Measurements from ENCODE around the gene TMEM131. TPM values are rescaled to one million over a fixed set of nuclear protein-coding genes. Genes with fewer than 3 reads are reported as not detected.
"Not testable (repeated sequence)": the region's sequence is repeated elsewhere in the genome, so short reads cannot be mapped to it uniquely, and the experiment has no call there.

TMEM131 gene
- total RNA-seq, 2 experiments from 2014 or later, result 31.3 to 31.9 TPM

- H3K9me3 Mint-ChIP-seq, result no peaks in the 10 kb centered on the region
- H3K27ac Mint-ChIP-seq, result peak overlapping the region; percentile 98
- CTCF ChIA-PET, result interaction anchor here (0.7 to 8.8 kb wide), 8 partner anchors 13 to 124 kb away, joined by 3 to 96 read pairs (median 8); partner anchors contain the start of gene COX5B
- H3K27me3 Mint-ChIP-seq, result no peaks in the 10 kb centered on the region
- DNase-seq, result no peak
- H3K4me1 Mint-ChIP-seq, result peaks cover 85% of the 10 kb centered on the region
- POLR2A ChIA-PET, result interaction anchor here (0.9 to 5.0 kb wide), 10 partner anchors 12 to 126 kb away, joined by 4 to 119 read pairs (median 10); partner anchors contain the start of genes ACTR1B, ANKRD36B and COX5B
- peaks cover 65% of the 10 kb centered on the region for H3K36me3 Mint-ChIP-seq (ENCODE audit: low read depth)
- peak overlapping the region; percentile 95 for H3K4me3 Mint-ChIP-seq
These were observed 280.6 kb downstream of the TMEM131 start for GRCh38 chr2:97714950-97715652.

GRCh38 chr2:97714084-97714949 lies 281.4 kb downstream of the TMEM131 start:
- H3K9me3 Mint-ChIP-seq, result no peaks in the 10 kb centered on the region
- POLR2A ChIA-PET, result interaction anchor here (0.9 to 5.0 kb wide), 17 partner anchors 8 to 125 kb away, joined by 3 to 119 read pairs (median 10); partner anchors contain the start of genes ACTR1B, ANKRD36B and COX5B
- H3K27me3 Mint-ChIP-seq, result no peaks in the 10 kb centered on the region
- CTCF ChIA-PET, result interaction anchor here (0.7 to 8.8 kb wide), 9 partner anchors 12 to 124 kb away, joined by 3 to 96 read pairs (median 5); partner anchors contain the start of gene COX5B
- H3K36me3 Mint-ChIP-seq (ENCODE audit: low read depth), result peaks cover 59% of the 10 kb centered on the region
- peaks cover 82% of the 10 kb centered on the region for H3K4me1 Mint-ChIP-seq
- H3K27ac Mint-ChIP-seq, result peak overlapping the region; percentile 98
- DNase-seq, result peak; percentile 31
- peak overlapping the region; percentile 95 for H3K4me3 Mint-ChIP-seq

- no peaks in the 10 kb centered on the region for H3K27me3 Mint-ChIP-seq
- H3K27ac Mint-ChIP-seq, result peak within 1 kb of the TSS; percentile 98
- ChIA-PET POLR2A (interaction anchor here (0.9 to 5.0 kb wide), 17 partner anchors 9 to 123 kb away, joined by 3 to 119 read pairs (median 10); partner anchors contain the start of genes ACTR1B, ANKRD36B and COX5B), CTCF (interaction anchor here (1.0 to 8.8 kb wide), 8 partner anchors 11 to 123 kb away, joined by 3 to 96 read pairs (median 8); partner anchors contain the start of gene C2orf92)
- DNase-seq, result peak; percentile 69
- H3K4me1 Mint-ChIP-seq, result peaks cover 74% of the 10 kb centered on the region
- H3K4me3 Mint-ChIP-seq, result peak within 1 kb of the TSS; percentile 95
- no peaks in the 10 kb centered on the region for H3K9me3 Mint-ChIP-seq
- peaks cover 51% of the 10 kb centered on the region for H3K36me3 Mint-ChIP-seq (ENCODE audit: low read depth)
These were observed 282.3 kb downstream of the TMEM131 start, which contains the start of gene ZAP70 for GRCh38 chr2:97713296-97714083. TSS of gene ZAP70 (plus strand) at chr2:97713576. CDS start at chr2:97724037, 10,461 bp downstream.

- ChIA-PET POLR2A (interaction anchor here (0.9 to 5.0 kb wide), 13 partner anchors 11 to 123 kb away, joined by 3 to 119 read pairs (median 11); partner anchors contain the start of genes ACTR1B, ANKRD36B and COX5B), CTCF (interaction anchor here (1.0 to 8.8 kb wide), 7 partner anchors 14 to 122 kb away, joined by 3 to 96 read pairs (median 12); partner anchors contain the start of gene C2orf92)
- H3K9me3 Mint-ChIP-seq, result no peaks in the 10 kb centered on the region
- peaks cover 44% of the 10 kb centered on the region for H3K36me3 Mint-ChIP-seq (ENCODE audit: low read depth)
- H3K4me1 Mint-ChIP-seq, result peaks cover 67% of the 10 kb centered on the region
- no peak for DNase-seq
- H3K27ac Mint-ChIP-seq, result peak overlapping the region; percentile 98
- peak overlapping the region; percentile 95 for H3K4me3 Mint-ChIP-seq
- H3K27me3 Mint-ChIP-seq, result no peaks in the 10 kb centered on the region
These were observed 283.0 kb downstream of the TMEM131 start for GRCh38 chr2:97712693-97713295.

GRCh38 chr2:97712175-97712574 lies 283.6 kb downstream of the TMEM131 start:
- Mint-ChIP-seq H3K36me3 (ENCODE audit: low read depth) (peaks cover 39% of the 10 kb centered on the region), H3K27ac (peak overlapping the region; percentile 72), H3K4me3 (peak overlapping the region; percentile 95), H3K4me1 (peaks cover 61% of the 10 kb centered on the region)
- H3K27me3 Mint-ChIP-seq, DNase-seq, H3K9me3 Mint-ChIP-seq: not testable (repeated sequence)
- ChIA-PET CTCF (interaction anchor here (1.6 to 8.8 kb wide), 5 partner anchors 14 to 122 kb away, joined by 3 to 96 read pairs (median 29); partner anchors contain the start of gene C2orf92), POLR2A (interaction anchor here (0.9 to 5.0 kb wide), 9 partner anchors 10 to 122 kb away, joined by 3 to 119 read pairs (median 12); partner anchors contain the start of genes ACTR1B, ANKRD36B and COX5B)

- no peak for DNase-seq
- H3K4me1 Mint-ChIP-seq, result peaks cover 54% of the 10 kb centered on the region
These were observed 284.4 kb downstream of the TMEM131 start for GRCh38 chr2:97711394-97711711.

GRCh38 chr2:97708608-97709007 lies 287.1 kb downstream of the TMEM131 start:
- H3K27me3 Mint-ChIP-seq, result no peaks in the 10 kb centered on the region
- DNase-seq, result no peak
- POLR2A ChIA-PET, result interaction anchor here (0.9 to 2.0 kb wide), 3 partner anchors 10 to 33 kb away, joined by 3 to 10 read pairs (median 6); no protein-coding TSS in a partner anchor
- no peaks in the 10 kb centered on the region for H3K9me3 Mint-ChIP-seq
- H3K4me1 Mint-ChIP-seq, result peaks cover 37% of the 10 kb centered on the region
- no peak overlapping the region for H3K27ac Mint-ChIP-seq
- peaks cover 6% of the 10 kb centered on the region for H3K36me3 Mint-ChIP-seq (ENCODE audit: low read depth)
- no peak overlapping the region for H3K4me3 Mint-ChIP-seq
- CTCF ChIA-PET, result interaction anchor here (1.0 to 8.8 kb wide), 10 partner anchors 10 to 118 kb away, joined by 3 to 96 read pairs (median 10); no protein-coding TSS in a partner anchor

More at GRCh38 chr2:97711394-97711711, 284.4 kb downstream of the TMEM131 start:
- no peaks in the 10 kb centered on the region for H3K27me3 Mint-ChIP-seq
- ChIA-PET POLR2A (interaction anchor here (5.0 kb wide), 1 partner anchor 16 kb away, joined by 27 read pairs; no protein-coding TSS in a partner anchor), CTCF (interaction anchor here (0.6 to 8.8 kb wide), 5 partner anchors 8 to 36 kb away, joined by 3 to 96 read pairs (median 29); no protein-coding TSS in a partner anchor)
- peak overlapping the region; percentile 72 for H3K27ac Mint-ChIP-seq
- no peak overlapping the region for H3K4me3 Mint-ChIP-seq
- no peaks in the 10 kb centered on the region for H3K9me3 Mint-ChIP-seq
- peaks cover 32% of the 10 kb centered on the region for H3K36me3 Mint-ChIP-seq (ENCODE audit: low read depth)

- no peak for DNase-seq
- no peak overlapping the region for H3K27ac Mint-ChIP-seq
These were observed 287.7 kb downstream of the TMEM131 start for GRCh38 chr2:97708048-97708380.

GRCh38 chr2:97707362-97708047 lies 288.2 kb downstream of the TMEM131 start:
- Mint-ChIP-seq H3K27ac (no peak overlapping the region), H3K27me3 (no peaks in the 10 kb centered on the region), H3K9me3 (no peaks in the 10 kb centered on the region), H3K4me1 (peaks cover 27% of the 10 kb centered on the region), H3K4me3 (no peak overlapping the region), H3K36me3 (ENCODE audit: low read depth) (peaks cover 2% of the 10 kb centered on the region)
- no peak for DNase-seq
- CTCF ChIA-PET, result interaction anchor here (2.0 to 8.8 kb wide), 4 partner anchors 9 to 43 kb away, joined by 7 to 96 read pairs (median 29); no protein-coding TSS in a partner anchor
- POLR2A ChIA-PET, result interaction anchor here (0.5 to 2.0 kb wide), 4 partner anchors 11 to 118 kb away, joined by 3 to 10 read pairs (median 4); partner anchors contain the start of gene ANKRD36B

More at GRCh38 chr2:97708048-97708380, 287.7 kb downstream of the TMEM131 start:
- peaks cover 32% of the 10 kb centered on the region for H3K4me1 Mint-ChIP-seq
- peaks cover 2% of the 10 kb centered on the region for H3K36me3 Mint-ChIP-seq (ENCODE audit: low read depth)
- no peaks in the 10 kb centered on the region for H3K9me3 Mint-ChIP-seq
- H3K4me3 Mint-ChIP-seq, result no peak overlapping the region
- no peaks in the 10 kb centered on the region for H3K27me3 Mint-ChIP-seq
- POLR2A ChIA-PET, result interaction anchor here (0.9 to 2.0 kb wide), 4 partner anchors 10 to 119 kb away, joined by 3 to 10 read pairs (median 4); partner anchors contain the start of gene ANKRD36B
- CTCF ChIA-PET, result interaction anchor here (1.0 to 8.8 kb wide), 6 partner anchors 10 to 117 kb away, joined by 3 to 96 read pairs (median 10); no protein-coding TSS in a partner anchor

- CTCF ChIA-PET, result interaction anchor here (1.0 to 2.0 kb wide), 3 partner anchors 12 to 35 kb away, joined by 4 to 7 read pairs (median 4); no protein-coding TSS in a partner anchor
- no peaks in the 10 kb centered on the region for H3K27me3 Mint-ChIP-seq
- no peak for DNase-seq
- H3K4me3 Mint-ChIP-seq, result no peak overlapping the region
- POLR2A ChIA-PET, result interaction anchor here (0.5 to 2.0 kb wide), 3 partner anchors 12 to 117 kb away, joined by 3 to 6 read pairs (median 3); partner anchors contain the start of gene ANKRD36B
- no peak overlapping the region for H3K27ac Mint-ChIP-seq
- no peaks in the 10 kb centered on the region for H3K9me3 Mint-ChIP-seq
- H3K4me1 Mint-ChIP-seq, result peaks cover 20% of the 10 kb centered on the region
- peaks cover 2% of the 10 kb centered on the region for H3K36me3 Mint-ChIP-seq (ENCODE audit: low read depth)
These were observed 288.9 kb downstream of the TMEM131 start for GRCh38 chr2:97706708-97707345.
